K562 (cell line): ENCODE results near the gene SULT6B1. TPM values are rescaled to one million over a fixed set of nuclear protein-coding genes. Genes with fewer than 3 reads are reported as not detected.

Experiments
- ATAC-seq: fragments of 200-7000 bp; cut with Tn5 transposase; 3 replicates; pipeline ENCODE4 v1.9.1; 2020; ENCODE audit warnings: moderate library complexity
- BruUV-seq: library from RNA; stranded (reverse); fragments of 400-500 nt; replicated peaks from 2 replicates; lab custom pipeline; 2021; lab: Mats Ljungman, UMichigan
- CTCF ChIA-PET: fragments of 300-600 bp; formaldehyde crosslinking; extraction: SDS; loops from one replicate; lab custom pipeline; 2021; ENCODE audit warnings: low intra/inter-chr PET ratio; lab: Yijun Ruan, JAX
- POLR2A ChIA-PET: fragments of 300-600, 350-650 bp; sonication (Branson Sonifier 250); formaldehyde crosslinking; extraction: SDS; loops from one replicate; lab custom pipeline; 2021; ENCODE audit warnings: antibody characterized with exemption, inconsistent platforms; lab: Yijun Ruan, JAX
- DNase-seq, 4 experiments: peaks; one replicate each; pipeline versions ENCODE4 v3.0.0 to v3.0.0-alpha.2; 2011 to 2018; ENCODE audit warnings: low spot score in 3 of 4, mixed read lengths in 3 of 4; ENCODE audit errors: extremely low read depth in 1 of 4
- FAIRE-seq: peaks from 2 replicates; lab custom pipeline; 2011; peaks lifted over from hg19 to GRCh38; lab: Jason Lieb, UNC
- H2AFZ ChIP-seq: 2 replicates; pipeline ENCODE4 v1.6.0; 2011; ENCODE audit warnings: low read depth, low read length, control low read depth, inconsistent platforms
- H3K27ac ChIP-seq: fragments of 200-600 bp; 3 replicates; pipeline ENCODE4 v1.8.0; 2011; ENCODE audit warnings: low read depth, mild to moderate bottlenecking, control low read depth, inconsistent platforms, low read length, moderate library complexity, mixed read lengths; ENCODE audit errors: extremely low read depth
- H3K27me3 ChIP-seq, 2 experiments: fragments of 300-600 bp in 1 of 2; 2 replicates in 1 of 2; 3 replicates in 1 of 2; pipeline versions ENCODE4 v1.6.0 to v1.8.0; 2011; ENCODE audit warnings: inconsistent platforms in 2 of 2, low read length in 2 of 2, mild to moderate bottlenecking in 1 of 2, mixed read lengths in 1 of 2, moderate library complexity in 1 of 2; ENCODE audit not compliant: control insufficient read depth in 2 of 2, insufficient read depth in 2 of 2
- H3K36me3 ChIP-seq: fragments of 300-600 bp; 3 replicates; pipeline ENCODE4 v1.8.0; 2011; ENCODE audit warnings: mild to moderate bottlenecking, low read length, inconsistent platforms; ENCODE audit not compliant: control insufficient read depth, insufficient read depth
- H3K4me1 ChIP-seq, 2 experiments: fragments of 200-600 bp in 1 of 2; replicated peaks in 1 of 2; 2 replicates in 1 of 2; 3 replicates in 1 of 2; pipeline versions ENCODE4 v1.5.1 to v1.8.0; 2011; ENCODE audit warnings: inconsistent platforms in 2 of 2, low read length in 2 of 2, mild to moderate bottlenecking in 1 of 2, mixed read lengths in 1 of 2, moderate library complexity in 1 of 2; ENCODE audit not compliant: control insufficient read depth in 2 of 2, insufficient read depth in 2 of 2
- H3K4me2 ChIP-seq: 2 replicates; pipeline ENCODE4 v1.6.1; 2011; ENCODE audit warnings: low read length, control low read depth, inconsistent platforms, mixed read lengths; ENCODE audit not compliant: insufficient read depth
- H3K4me3 ChIP-seq: fragments of 200-600 bp; sonication (generic), shearing (Covaris generic); 2 replicates; pipeline ENCODE4 v1.5.1; 2016; ENCODE audit warnings: control low read depth, inconsistent platforms
- H3K79me2 ChIP-seq: fragments of 200-600 bp; 3 replicates; pipeline ENCODE4 v1.8.0; 2011; ENCODE audit warnings: low read length, inconsistent platforms; ENCODE audit not compliant: control insufficient read depth, insufficient read depth
- H3K9ac ChIP-seq, 2 experiments: 2 replicates each; pipeline versions ENCODE4 v1.6.0 to v1.6.1; 2011; ENCODE audit warnings: low read depth in 2 of 2, low read length in 2 of 2, control low read depth in 1 of 2, inconsistent platforms in 1 of 2, mild to moderate bottlenecking in 1 of 2, mixed read lengths in 1 of 2; ENCODE audit not compliant: insufficient read depth in 1 of 2
- H3K9me1 ChIP-seq: one replicate; pipeline ENCODE4 v1.6.0; 2011; ENCODE audit warnings: inconsistent platforms, mild to moderate bottlenecking, low read length, moderate library complexity; ENCODE audit not compliant: control insufficient read depth, insufficient read depth
- H3K9me3 ChIP-seq: replicated peaks from 2 replicates; pipeline ENCODE4 v1.5.1; 2011; ENCODE audit warnings: low read depth, low read length, inconsistent platforms; ENCODE audit not compliant: control insufficient read depth, insufficient read depth
- H4K20me1 ChIP-seq: replicated peaks from 2 replicates; pipeline ENCODE4 v1.6.1; 2011; ENCODE audit warnings: low read length, inconsistent platforms, mixed read lengths; ENCODE audit not compliant: control insufficient read depth, insufficient read depth
- SPI1 ChIP-seq: IDR thresholded peaks from 2 replicates; pipeline ENCODE4 v1.6.1; 2011; ENCODE audit warnings: low read depth, low read length, control low read depth, borderline replicate concordance
- YY1 ChIP-seq, 3 experiments: IDR thresholded peaks; 2 replicates each; pipeline ENCODE4 v1.6.1; 2011; ENCODE audit warnings: low read length in 2 of 3, mild to moderate bottlenecking in 2 of 3, moderate library complexity in 2 of 3, borderline replicate concordance in 1 of 3, control low read depth in 1 of 3, low read depth in 1 of 3; ENCODE audit not compliant: insufficient read depth in 3 of 3, insufficient replicate concordance in 2 of 3, control insufficient read depth in 1 of 3, insufficient read length in 1 of 3; ENCODE audit errors: extremely low read depth in 1 of 3
- ZNF124 ChIP-seq: sonication (generic); formaldehyde crosslinking; IDR thresholded peaks from 2 replicates; pipeline ENCODE4 v1.8.1; 2022; ENCODE audit warnings: missing genetic modification reagents
- ZNF24 ChIP-seq: fragments of 450-650 bp; IDR thresholded peaks from 2 replicates; pipeline ENCODE4 v1.6.1; 2016
- ZSCAN32 ChIP-seq: fragments of 450-650 bp; formaldehyde crosslinking; IDR thresholded peaks from 2 replicates; pipeline ENCODE4 v1.4.0; 2020; ENCODE audit warnings: mild to moderate bottlenecking, moderate library complexity
- WGBS: fragments of 100-300 bp; shearing (Covaris generic); methylation state at CpG from one replicate; pipeline ENCODE4 v1.1.6; 2016; ENCODE audit warnings: low coverage, mixed read lengths; ENCODE audit not compliant: insufficient coverage; ENCODE audit errors: missing lambda C conversion rate; 5-methylcytosine and 5-hydroxymethylcytosine counted together
- in situ Hi-C: fragments of 300-500 bp; cut with MboI; formaldehyde crosslinking; loops from 4 replicates; pipeline ENCODE4 v1.15.0; 2018; ENCODE audit warnings: inconsistent platforms, mixed read lengths
- intact Hi-C: fragments of 100-400 bp; cut with micrococcal nuclease; formaldehyde crosslinking; loops from 2 replicates; pipeline ENCODE4 v1.14.2; 2022
- polyA plus RNA-seq, 8 experiments: library from polyadenylated mRNA; depleted of rRNA in 4 of 8; stranded (reverse) in 5 of 8; unstranded in 3 of 8; fragments of >200 nt; fragmentation: Nextera tagmentation in 2 of 8; fragmentation: Illumina TruSeq in 1 of 8; extraction: Ambion mirVana in 2 of 8; extraction: Trizol in 1 of 8; gene quantifications; 2 replicates each; pipeline versions ENCODE4 v1.2.1 to v1.2.3, GENCODE V29; 2011 to 2014; ENCODE audit warnings: inconsistent platforms in 1 of 8, missing spikeins in 1 of 8
- total RNA-seq, 7 experiments: library from RNA; depleted of rRNA in 6 of 7; stranded (reverse); fragments of >200 nt in 6 of 7; fragmentation: Illumina TruSeq in 2 of 7; extraction: Trizol in 2 of 7; gene quantifications; 2 replicates each; pipeline versions ENCODE4 v1.2.1 to v1.2.3, GENCODE V29; 2011 to 2021; ENCODE audit warnings: low replicate concordance in 1 of 7
- TF ChIP-seq, protein P1 (sequence below): IDR thresholded peaks from 2 replicates; pipeline ENCODE4 v1.6.1; 2012; ENCODE audit warnings: low read depth, low read length, improper control_type of control experiment, borderline replicate concordance

SULT6B1 gene
- total and polyA plus RNA-seq, 9 of the 15 experiments (the other 6 are each of a cell fraction or from before 2014, with no cell fraction given), result not detected

DNA sequence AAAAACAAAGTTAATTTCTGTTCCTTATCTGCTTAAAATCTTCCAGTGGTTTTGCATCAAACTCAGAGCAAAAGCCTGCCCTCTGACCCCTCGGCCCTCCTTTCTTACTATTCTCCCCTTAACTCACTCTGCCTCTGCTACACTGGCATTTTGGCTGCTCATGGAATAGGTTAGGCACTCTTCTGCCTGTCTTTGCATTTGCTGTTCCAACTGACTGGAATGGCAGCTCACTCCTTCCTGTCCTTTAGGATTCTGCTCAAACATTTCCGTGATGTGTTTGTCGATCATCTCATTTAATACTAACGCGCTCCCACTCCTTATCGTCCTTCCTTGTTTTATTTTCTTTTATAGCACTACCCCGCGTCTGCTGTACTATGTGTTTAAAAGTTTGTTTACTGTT lies 42.1 kb upstream of the SULT6B1 start (continued):
- no peak for TF ChIP-seq ZNF124 (CRISPR knock-in tag)

DNA sequence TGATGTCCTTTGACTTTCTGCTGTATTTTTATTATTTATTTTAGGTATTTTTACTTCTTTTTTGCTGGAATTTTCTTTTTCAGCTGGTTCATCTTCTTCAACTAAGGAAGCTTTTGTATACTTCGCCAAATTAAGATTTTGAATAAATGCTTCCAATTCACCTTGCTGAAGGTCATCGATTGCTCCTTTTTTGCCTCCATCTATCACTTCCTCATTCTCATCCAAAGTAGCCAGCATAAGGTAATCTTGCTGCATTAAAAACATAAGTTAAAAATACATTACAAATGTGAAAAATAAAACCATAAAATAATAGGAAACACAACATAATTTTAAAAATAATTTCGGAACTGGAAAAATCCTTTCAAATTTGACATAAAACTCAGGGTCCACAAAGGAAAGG lies 40.3 kb upstream of the SULT6B1 start:
- WGBS, result 93% methylated on average over 3 of the region's 3 CpGs
- DNase-seq (no peak), FAIRE-seq (no peak), ATAC-seq (no peak)
- in situ Hi-C loops, result no loop called here
- TF ChIP-seq, protein P1, sequence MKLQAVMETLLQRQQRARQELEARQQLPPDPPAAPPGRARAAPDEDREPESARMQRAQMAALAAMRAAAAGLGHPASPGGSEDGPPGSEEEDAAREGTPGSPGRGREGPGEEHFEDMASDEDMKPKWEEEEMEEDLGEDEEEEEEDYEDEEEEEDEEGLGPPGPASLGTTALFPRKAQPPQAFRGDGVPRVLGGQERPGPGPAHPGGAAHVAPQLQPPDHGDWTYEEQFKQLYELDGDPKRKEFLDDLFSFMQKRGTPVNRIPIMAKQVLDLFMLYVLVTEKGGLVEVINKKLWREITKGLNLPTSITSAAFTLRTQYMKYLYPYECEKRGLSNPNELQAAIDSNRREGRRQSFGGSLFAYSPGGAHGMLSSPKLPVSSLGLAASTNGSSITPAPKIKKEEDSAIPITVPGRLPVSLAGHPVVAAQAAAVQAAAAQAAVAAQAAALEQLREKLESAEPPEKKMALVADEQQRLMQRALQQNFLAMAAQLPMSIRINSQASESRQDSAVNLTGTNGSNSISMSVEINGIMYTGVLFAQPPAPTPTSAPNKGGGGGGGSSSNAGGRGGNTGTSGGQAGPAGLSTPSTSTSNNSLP, result no peak
- TF ChIP-seq ZNF24 (no peak), SPI1 (peak; percentile 81), YY1 (IDR thresholded peaks at IDR 0.05; ENCODE audit: borderline replicate concordance in 1 of 3, control insufficient read depth in 1 of 3, extremely low read depth in 1 of 3, insufficient read depth in 3 of 3, insufficient read length in 1 of 3, insufficient replicate concordance in 2 of 3, low read depth in 1 of 3, low read length in 2 of 3) (no peak), ZSCAN32 (CRISPR knock-in tag) (no peak)
- BruUV-seq, result no TSS peak
- H3K27me3 ChIP-seq, result no peaks in the 10 kb centered on the region
- H2AFZ ChIP-seq, result no peak overlapping the region
- ChIA-PET POLR2A (no interaction called here), CTCF (no interaction called here)
- peaks cover 10% of the 10 kb centered on the region; the same call in 1 of the 2 replicates for H4K20me1 ChIP-seq
- H3K9me1 ChIP-seq, result peaks cover 2% of the 10 kb centered on the region
- intact Hi-C loops, result no loop called here
- peaks cover 92% of the 10 kb centered on the region for H3K79me2 ChIP-seq
- H3K4me2 ChIP-seq, result no peak overlapping the region
- H3K9ac ChIP-seq, result no peak overlapping the region
- H3K4me3 ChIP-seq, result no peak overlapping the region
- peaks cover 52% of the 10 kb centered on the region for H3K36me3 ChIP-seq
- no peak overlapping the region for H3K27ac ChIP-seq
- H3K4me1 ChIP-seq, result peaks cover 7 to 19% of the 10 kb centered on the region in 2 experiments; a peak in 4 of 5 replicates
- H3K9me3 ChIP-seq, result no peaks in the 10 kb centered on the region
